HEK293 (cell line): Measurements from ENCODE around the gene TANC1.
A peak's percentile ranks its signal among the peaks of the same experiment; 100 is the strongest.
"Not testable (repeated sequence)": the region's sequence is repeated elsewhere in the genome, so short reads cannot be mapped to it uniquely, and the experiment has no call there.

Experiments used
- CTCF ChIA-PET: fragments of 350-600 bp; formaldehyde crosslinking; extraction: SDS; loops from one replicate; lab custom pipeline; 2021; ENCODE audit warnings: antibody characterized with exemption; lab: Yijun Ruan, JAX
- POLR2A ChIA-PET: fragments of 300-600 bp; formaldehyde crosslinking; extraction: SDS; loops from one replicate; lab custom pipeline; 2020; ENCODE audit warnings: antibody characterized with exemption, inconsistent platforms; lab: Yijun Ruan, JAX
- H3K27ac ChIP-seq: fragments of 200-500 bp; sonication (Bioruptor generic); 2 replicates; pipeline ENCODE4 v1.5.1; 2014; ENCODE audit warnings: low read depth, low read length, control low read depth, inconsistent platforms; ENCODE audit errors: extremely low read depth
- H3K36me3 ChIP-seq, 2 experiments: fragments of 200-500 bp in 1 of 2; sonication (Bioruptor generic) in 1 of 2; 1 replicate in 1 of 2; 2 replicates in 1 of 2; pipeline ENCODE4 v1.5.1; 2014 to 2017; ENCODE audit warnings: inconsistent platforms in 2 of 2, low read length in 2 of 2; ENCODE audit not compliant: control insufficient read depth in 2 of 2, insufficient read depth in 1 of 2
- H3K4me1 ChIP-seq: fragments of 200-500 bp; sonication (Bioruptor generic); 2 replicates; pipeline ENCODE4 v1.5.1; 2014; ENCODE audit warnings: mild to moderate bottlenecking, low read length, inconsistent platforms; ENCODE audit not compliant: control insufficient read depth, insufficient read depth
- H3K4me3 ChIP-seq: 2 replicates; pipeline ENCODE4 v1.5.1; 2011; ENCODE audit warnings: low read depth, mild to moderate bottlenecking, control low read depth, low read length, moderate library complexity
- H3K9me3 ChIP-seq: fragments of 200-500 bp; sonication (Bioruptor generic); 2 replicates; pipeline ENCODE4 v1.5.1; 2014; ENCODE audit warnings: low read depth, low read length, inconsistent platforms; ENCODE audit not compliant: control insufficient read depth, insufficient read depth
- GLI4 ChIP-seq: fragments of 450-650 bp; formaldehyde crosslinking; IDR thresholded peaks from 2 replicates; pipeline ENCODE4 v1.5.1; 2016; ENCODE audit warnings: missing biosample characterization, missing genetic modification characterization
- IKZF3 ChIP-seq: fragments of 450-650 bp; IDR thresholded peaks from 2 replicates; pipeline ENCODE4 v1.5.0; 2018; ENCODE audit warnings: missing biosample characterization, mild to moderate bottlenecking, missing genetic modification characterization, moderate library complexity
- MYNN ChIP-seq: fragments of 450-650 bp; formaldehyde crosslinking; IDR thresholded peaks from 2 replicates; pipeline ENCODE4 v1.5.1; 2016; ENCODE audit warnings: missing biosample characterization, missing genetic modification characterization, borderline replicate concordance
- OSR2 ChIP-seq: fragments of 450-650 bp; formaldehyde crosslinking; IDR thresholded peaks from 2 replicates; pipeline ENCODE4 v1.5.1; 2016; ENCODE audit warnings: missing biosample characterization, missing genetic modification characterization
- OVOL3 ChIP-seq: fragments of 450-650 bp; formaldehyde crosslinking; IDR thresholded peaks from 2 replicates; pipeline ENCODE4 v1.5.1; 2016; ENCODE audit warnings: missing biosample characterization, missing genetic modification characterization
- SP2 ChIP-seq: fragments of 450-650 bp; formaldehyde crosslinking; IDR thresholded peaks from 2 replicates; pipeline ENCODE4 v1.5.1; 2016; ENCODE audit warnings: missing biosample characterization, missing genetic modification characterization
- SP7 ChIP-seq: fragments of 450-650 bp; formaldehyde crosslinking; IDR thresholded peaks from 2 replicates; pipeline ENCODE4 v1.5.1; 2016; ENCODE audit warnings: missing biosample characterization, missing genetic modification characterization
- ZNF112 ChIP-seq: fragments of 450-650 bp; formaldehyde crosslinking; IDR thresholded peaks from 2 replicates; pipeline ENCODE4 v1.5.0; 2017; ENCODE audit warnings: missing biosample characterization, missing genetic modification characterization
- ZNF174 ChIP-seq: fragments of 450-650 bp; formaldehyde crosslinking; IDR thresholded peaks from 2 replicates; pipeline ENCODE4 v1.5.0; 2017; ENCODE audit warnings: missing biosample characterization, mild to moderate bottlenecking, missing genetic modification characterization
- ZNF175 ChIP-seq: fragments of 450-650 bp; formaldehyde crosslinking; IDR thresholded peaks from 2 replicates; pipeline ENCODE4 v1.5.1; 2016; ENCODE audit warnings: missing biosample characterization, missing genetic modification characterization
- ZNF221 ChIP-seq: fragments of 450-650 bp; formaldehyde crosslinking; IDR thresholded peaks from 2 replicates; pipeline ENCODE4 v1.5.1; 2017; ENCODE audit warnings: missing biosample characterization, missing genetic modification characterization, borderline replicate concordance
- ZNF23 ChIP-seq: fragments of 450-650 bp; formaldehyde crosslinking; IDR thresholded peaks from 2 replicates; pipeline ENCODE4 v1.5.1; 2016; ENCODE audit warnings: missing biosample characterization, missing genetic modification characterization, borderline replicate concordance
- ZNF292 ChIP-seq: fragments of 450-650 bp; formaldehyde crosslinking; IDR thresholded peaks from 2 replicates; pipeline ENCODE4 v1.5.1; 2016; ENCODE audit warnings: low read depth, missing biosample characterization, missing genetic modification characterization, borderline replicate concordance
- ZNF37A ChIP-seq: fragments of 450-650 bp; IDR thresholded peaks from 2 replicates; pipeline ENCODE4 v1.5.1; 2018; ENCODE audit warnings: missing biosample characterization, missing genetic modification characterization
- ZNF558 ChIP-seq: fragments of 450-650 bp; formaldehyde crosslinking; IDR thresholded peaks from 2 replicates; pipeline ENCODE4 v1.5.1; 2016; ENCODE audit warnings: missing biosample characterization, missing genetic modification characterization
- ZNF624 ChIP-seq: fragments of 450-650 bp; formaldehyde crosslinking; IDR thresholded peaks from 2 replicates; pipeline ENCODE4 v1.5.1; 2017; ENCODE audit warnings: missing biosample characterization, missing genetic modification characterization
- ZNF660 ChIP-seq: fragments of 450-650 bp; IDR thresholded peaks from 2 replicates; pipeline ENCODE4 v1.5.1; 2018; ENCODE audit warnings: missing biosample characterization, mild to moderate bottlenecking, missing genetic modification characterization
- TF ChIP-seq, protein P1 (sequence below): fragments of 450-650 bp; formaldehyde crosslinking; IDR thresholded peaks from 2 replicates; pipeline ENCODE4 v1.5.1; 2016; ENCODE audit warnings: missing biosample characterization, missing genetic modification characterization
- TF ChIP-seq, protein P2 (sequence below): fragments of 450-650 bp; formaldehyde crosslinking; IDR thresholded peaks from 2 replicates; pipeline ENCODE4 v1.5.1; 2016; ENCODE audit warnings: missing biosample characterization, missing genetic modification characterization, low read depth
- TF ChIP-seq, protein P3 (sequence below): fragments of 450-650 bp; formaldehyde crosslinking; IDR thresholded peaks from 2 replicates; pipeline ENCODE4 v1.5.1; 2017; ENCODE audit warnings: missing biosample characterization, missing genetic modification characterization

Gene TANC1

DNA sequence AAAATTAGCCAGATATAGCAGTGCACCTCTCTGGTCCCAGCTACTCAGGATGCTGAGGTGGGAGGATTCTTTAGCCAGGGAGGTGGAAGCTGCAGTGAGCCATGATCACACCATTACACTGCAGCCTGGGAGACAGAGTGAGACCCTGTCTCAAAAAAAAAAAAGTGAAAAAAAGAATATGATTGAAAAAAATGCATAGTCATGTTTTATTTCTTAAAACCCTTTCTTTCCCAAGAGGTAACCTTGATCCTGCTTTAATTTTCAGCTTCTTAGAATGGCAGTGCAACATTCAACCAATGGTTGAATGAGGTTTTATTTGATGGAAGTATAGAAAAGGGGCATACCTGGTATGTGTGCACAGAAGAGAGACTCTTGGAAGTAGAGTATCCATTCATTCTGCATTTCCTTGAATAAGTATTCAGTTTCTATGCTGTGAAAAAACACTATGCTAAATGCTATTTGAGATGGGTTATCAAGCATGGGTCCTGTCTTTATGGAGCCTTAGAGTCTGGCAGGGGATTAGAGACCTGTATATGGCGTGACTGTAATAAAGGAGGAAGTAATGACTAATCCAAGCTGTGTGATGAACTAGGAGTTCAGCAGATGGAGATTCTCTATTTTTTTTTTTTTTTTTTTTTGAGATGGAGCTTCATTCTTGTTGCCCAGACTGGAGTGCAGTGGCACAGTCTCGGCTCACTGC lies 171.8 kb downstream of the TANC1 start:
- TF ChIP-seq, protein P1, sequence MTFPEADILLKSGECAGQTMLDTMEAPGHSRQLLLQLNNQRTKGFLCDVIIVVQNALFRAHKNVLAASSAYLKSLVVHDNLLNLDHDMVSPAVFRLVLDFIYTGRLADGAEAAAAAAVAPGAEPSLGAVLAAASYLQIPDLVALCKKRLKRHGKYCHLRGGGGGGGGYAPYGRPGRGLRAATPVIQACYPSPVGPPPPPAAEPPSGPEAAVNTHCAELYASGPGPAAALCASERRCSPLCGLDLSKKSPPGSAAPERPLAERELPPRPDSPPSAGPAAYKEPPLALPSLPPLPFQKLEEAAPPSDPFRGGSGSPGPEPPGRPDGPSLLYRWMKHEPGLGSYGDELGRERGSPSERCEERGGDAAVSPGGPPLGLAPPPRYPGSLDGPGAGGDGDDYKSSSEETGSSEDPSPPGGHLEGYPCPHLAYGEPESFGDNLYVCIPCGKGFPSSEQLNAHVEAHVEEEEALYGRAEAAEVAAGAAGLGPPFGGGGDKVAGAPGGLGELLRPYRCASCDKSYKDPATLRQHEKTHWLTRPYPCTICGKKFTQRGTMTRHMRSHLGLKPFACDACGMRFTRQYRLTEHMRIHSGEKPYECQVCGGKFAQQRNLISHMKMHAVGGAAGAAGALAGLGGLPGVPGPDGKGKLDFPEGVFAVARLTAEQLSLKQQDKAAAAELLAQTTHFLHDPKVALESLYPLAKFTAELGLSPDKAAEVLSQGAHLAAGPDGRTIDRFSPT (tag by site-specific recombination): peak; percentile 26; the same call in 1 of the 2 replicates
- no peak for TF ChIP-seq ZNF175
- TF ChIP-seq ZNF174: no peak
- no peak overlapping the region for H3K27ac ChIP-seq
- ChIA-PET POLR2A (interaction anchor here (1.0 kb wide), 1 partner anchor 9 kb away, joined by 3 read pairs; no protein-coding TSS in a partner anchor), CTCF (interaction anchor here (0.6 to 2.8 kb wide), 5 partner anchors 19 to 1630 kb away, joined by 3 to 9 read pairs (median 3); no protein-coding TSS in a partner anchor)
- H3K4me1 ChIP-seq: peaks cover 12% of the 10 kb centered on the region
- no peaks in the 10 kb centered on the region for H3K36me3 ChIP-seq
- no peaks in the 10 kb centered on the region for H3K9me3 ChIP-seq
- no peak overlapping the region for H3K4me3 ChIP-seq

DNA sequence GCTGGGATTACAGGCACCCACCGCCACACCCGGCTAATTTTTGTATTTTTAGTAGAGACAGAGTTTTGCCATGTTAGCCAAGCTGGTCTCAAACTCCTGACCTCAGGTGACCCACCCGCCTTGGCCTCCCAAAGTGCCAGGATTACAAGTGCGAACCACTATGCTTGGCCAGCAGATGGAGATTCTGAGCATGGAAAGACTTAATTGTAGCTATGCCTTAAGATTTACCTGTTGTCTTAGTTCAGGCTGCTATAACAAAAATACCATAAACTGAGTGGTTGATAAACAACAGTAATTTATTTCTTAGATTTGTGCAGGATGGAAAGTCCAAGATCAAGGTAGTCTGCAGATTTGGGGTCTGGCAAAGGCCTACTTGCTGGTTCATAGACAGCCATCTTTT lies 172.4 kb downstream of the TANC1 start:
- ChIA-PET POLR2A (interaction anchor here (1.0 kb wide), 1 partner anchor 10 kb away, joined by 3 read pairs; no protein-coding TSS in a partner anchor), CTCF (interaction anchor here (0.6 to 2.8 kb wide), 4 partner anchors 20 to 887 kb away, joined by 3 to 9 read pairs (median 3); no protein-coding TSS in a partner anchor)
- not testable (repeated sequence) for H3K36me3 ChIP-seq, H3K27ac ChIP-seq, H3K4me3 ChIP-seq, H3K4me1 ChIP-seq, H3K9me3 ChIP-seq

DNA sequence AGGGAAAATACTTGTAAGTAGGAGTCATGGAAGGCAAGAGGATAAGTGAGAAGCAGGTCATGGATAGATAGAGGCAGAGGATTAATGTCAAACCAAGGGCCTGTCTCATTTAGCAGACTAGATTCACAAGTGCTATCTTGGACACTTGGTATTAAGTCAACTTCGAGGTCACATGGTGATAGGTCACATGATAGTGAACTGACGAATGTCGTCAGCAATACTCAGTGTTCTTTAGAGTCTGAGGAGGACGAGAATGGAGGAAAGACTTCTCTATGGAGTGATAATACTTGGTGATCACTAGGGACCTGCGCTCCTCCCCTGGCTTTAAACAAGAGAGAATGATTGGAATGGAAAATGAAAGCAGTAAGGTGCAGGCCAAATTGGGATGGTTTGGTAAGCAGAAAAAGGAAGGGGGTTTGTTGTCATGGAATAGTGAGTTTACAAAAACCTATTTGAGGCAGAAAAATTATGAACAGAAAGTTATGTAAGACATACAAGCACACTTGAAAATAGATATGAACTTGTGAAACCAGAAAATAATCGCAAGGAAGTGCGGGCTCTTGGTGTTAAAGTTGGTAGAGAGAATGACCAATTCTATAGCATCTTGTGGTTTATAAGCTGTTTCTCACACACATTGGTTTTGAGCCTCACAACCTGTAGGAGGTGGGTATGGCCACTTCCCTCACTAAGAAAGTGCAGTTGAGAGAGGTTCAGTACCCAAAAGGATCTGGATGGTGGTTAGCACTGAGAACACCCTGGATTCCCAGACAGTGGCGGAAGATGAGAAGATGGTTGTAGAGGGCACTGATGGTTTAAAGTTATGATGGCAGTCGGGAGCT lies 176.6 kb downstream of the TANC1 start:
- TF ChIP-seq MYNN (tag by site-specific recombination) (no peak), SP7 (tag by site-specific recombination) (no peak), ZNF221 (tag by site-specific recombination) (no peak)
- TF ChIP-seq, all 188 proteins: peak for 0
- Histone ChIP-seq H3K27ac (no peak overlapping the region), H3K9me3 (no peaks in the 10 kb centered on the region), H3K4me3 (no peak overlapping the region), H3K4me1 (no peaks in the 10 kb centered on the region), H3K36me3 (no peaks in the 10 kb centered on the region)
- CTCF ChIA-PET: interaction anchor here (1.2 kb wide), 1 partner anchor 11 kb away, joined by 4 read pairs; no protein-coding TSS in a partner anchor
- POLR2A ChIA-PET: no interaction called here

DNA sequence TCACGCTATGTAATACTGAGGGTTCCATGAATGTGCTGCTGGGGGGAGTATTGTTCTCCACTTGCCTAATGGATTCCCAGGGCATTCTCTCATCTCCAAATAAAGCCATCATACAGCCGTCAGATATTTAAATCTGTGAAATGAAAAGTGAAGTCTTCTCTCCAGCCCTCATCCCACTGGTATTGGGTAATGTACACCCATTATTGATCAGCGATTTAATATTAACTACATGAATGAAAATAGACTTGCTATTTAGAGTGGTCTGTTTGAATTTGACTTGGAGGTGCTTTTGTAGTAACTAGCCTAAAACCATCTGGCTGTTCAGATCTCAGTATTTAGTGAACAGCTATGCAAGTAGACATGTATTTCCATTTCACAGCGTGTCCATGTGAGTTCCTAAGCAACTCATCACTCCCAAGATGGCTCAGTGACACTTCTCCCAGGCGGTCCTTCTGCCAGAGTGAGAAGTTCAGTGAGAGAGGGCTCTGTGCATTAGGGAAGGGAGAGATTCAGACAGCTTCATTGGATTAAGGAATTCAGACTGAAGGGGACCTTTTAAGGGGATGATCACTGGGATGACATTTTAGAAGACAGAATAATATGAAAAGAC lies 177.4 kb downstream of the TANC1 start:
- no peak overlapping the region for H3K27ac ChIP-seq
- H3K4me3 ChIP-seq: no peak overlapping the region
- H3K4me1 ChIP-seq: no peaks in the 10 kb centered on the region
- POLR2A ChIA-PET: no interaction called here
- H3K36me3 ChIP-seq: peaks cover 0 to 7% of the 10 kb centered on the region in 2 experiments; a peak in 1 of 3 replicates
- CTCF ChIA-PET: interaction anchor here (0.9 to 1.2 kb wide), 2 partner anchors 10 to 148 kb away, joined by 3 to 4 read pairs; no protein-coding TSS in a partner anchor
- no peaks in the 10 kb centered on the region for H3K9me3 ChIP-seq
- TF ChIP-seq GLI4 (no peak), OVOL3 (tag by site-specific recombination) (no peak), ZNF23 (no peak), ZNF112 (tag by site-specific recombination) (no peak), IKZF3 (tag by site-specific recombination) (no peak), SP2 (tag by site-specific recombination) (no peak), ZNF660 (tag by site-specific recombination) (no peak), ZNF624 (no peak), ZNF558 (tag by site-specific recombination) (no peak), ZNF292 (no peak), OSR2 (tag by site-specific recombination) (no peak), ZNF37A (no peak)
- TF ChIP-seq, protein P2, sequence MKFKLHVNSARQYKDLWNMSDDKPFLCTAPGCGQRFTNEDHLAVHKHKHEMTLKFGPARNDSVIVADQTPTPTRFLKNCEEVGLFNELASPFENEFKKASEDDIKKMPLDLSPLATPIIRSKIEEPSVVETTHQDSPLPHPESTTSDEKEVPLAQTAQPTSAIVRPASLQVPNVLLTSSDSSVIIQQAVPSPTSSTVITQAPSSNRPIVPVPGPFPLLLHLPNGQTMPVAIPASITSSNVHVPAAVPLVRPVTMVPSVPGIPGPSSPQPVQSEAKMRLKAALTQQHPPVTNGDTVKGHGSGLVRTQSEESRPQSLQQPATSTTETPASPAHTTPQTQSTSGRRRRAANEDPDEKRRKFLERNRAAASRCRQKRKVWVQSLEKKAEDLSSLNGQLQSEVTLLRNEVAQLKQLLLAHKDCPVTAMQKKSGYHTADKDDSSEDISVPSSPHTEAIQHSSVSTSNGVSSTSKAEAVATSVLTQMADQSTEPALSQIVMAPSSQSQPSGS: no peak
- TF ChIP-seq, protein P3, sequence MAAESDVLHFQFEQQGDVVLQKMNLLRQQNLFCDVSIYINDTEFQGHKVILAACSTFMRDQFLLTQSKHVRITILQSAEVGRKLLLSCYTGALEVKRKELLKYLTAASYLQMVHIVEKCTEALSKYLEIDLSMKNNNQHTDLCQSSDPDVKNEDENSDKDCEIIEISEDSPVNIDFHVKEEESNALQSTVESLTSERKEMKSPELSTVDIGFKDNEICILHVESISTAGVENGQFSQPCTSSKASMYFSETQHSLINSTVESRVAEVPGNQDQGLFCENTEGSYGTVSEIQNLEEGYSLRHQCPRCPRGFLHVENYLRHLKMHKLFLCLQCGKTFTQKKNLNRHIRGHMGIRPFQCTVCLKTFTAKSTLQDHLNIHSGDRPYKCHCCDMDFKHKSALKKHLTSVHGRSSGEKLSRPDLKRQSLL: no peak
